ENCODE results near the gene TARS3. TPM values are rescaled to one million over a fixed set of nuclear protein-coding genes. Genes with fewer than 3 reads are reported as not detected.

TARS3 gene
- total RNA-seq, 1 experiment from 2014 or later = 12.4 TPM

- no peaks in the 10 kb centered on the region for H3K9me3 ChIP-seq (ENCODE audit: control insufficient read depth, insufficient read depth, low read depth, low read length)
- ChIA-PET POLR2A (interaction anchor here (0.7 kb wide), 1 partner anchor 16 kb away, joined by 3 read pairs; no protein-coding TSS in a partner anchor), CTCF (interaction anchor here (0.6 to 0.7 kb wide), 3 partner anchors 15 to 1037 kb away, joined by 3 to 8 read pairs (median 4); partner anchors contain the start of genes ASB7 and LINS1)
- no TSS peak for BruUV-seq (replicated peaks)
- H3K4me3 ChIP-seq (ENCODE audit: low read depth in 2 of 2, low read length in 2 of 2) = no peak overlapping the region
- H3K36me3 ChIP-seq (ENCODE audit: control insufficient read depth, insufficient read depth, low read length) = peaks cover 15% of the 10 kb centered on the region
- TF ChIP-seq POLR2AphosphoS5 (IDR thresholded peaks at IDR 0.05; ENCODE audit: low read depth, low read length) (no peak), SIN3A (IDR thresholded peaks at IDR 0.05; ENCODE audit: borderline replicate concordance, insufficient read depth, low read depth, low read length) (no peak)
- in situ Hi-C loops (cut with HindIII; ENCODE audit: low pct_unique_long_range_greater_than_20kb, low sequenced_read_pairs) = no loop called here
- H3K4me1 ChIP-seq (ENCODE audit: control insufficient read depth, insufficient read depth, low read length) = no peaks in the 10 kb centered on the region; the same call in 1 of the 2 replicates
- no peak for ATAC-seq
- no peak overlapping the region for H3K27ac ChIP-seq (ENCODE audit: low read length)
- intact Hi-C loops (cut with micrococcal nuclease; ENCODE audit: unreplicated experiment) = no loop called here
- no peaks in the 10 kb centered on the region for H3K27me3 ChIP-seq (ENCODE audit: control insufficient read depth, insufficient read depth, low read length)
- no peak for DNase-seq (ENCODE audit: low read depth, low spot score)
Measured at GRCh38 chr15:101639667-101640066, 84.6 kb downstream of the TARS3 start.

GRCh38 chr15:101637919-101638318 is 86.4 kb downstream of the TARS3 start:
- Histone ChIP-seq H3K4me3 (ENCODE audit: low read depth in 2 of 2, low read length in 2 of 2) (no peak overlapping the region), H3K36me3 (ENCODE audit: control insufficient read depth, insufficient read depth, low read length) (peaks cover 10% of the 10 kb centered on the region), H3K27ac (ENCODE audit: low read length) (no peak overlapping the region), H3K4me1 (ENCODE audit: control insufficient read depth, insufficient read depth, low read length) (no peaks in the 10 kb centered on the region; the same call in 1 of the 2 replicates), H3K27me3 (ENCODE audit: control insufficient read depth, insufficient read depth, low read length) (no peaks in the 10 kb centered on the region), H3K9me3 (ENCODE audit: control insufficient read depth, insufficient read depth, low read depth, low read length) (no peaks in the 10 kb centered on the region)
- BruUV-seq (replicated peaks) = no TSS peak
- intact Hi-C loops (cut with micrococcal nuclease; ENCODE audit: unreplicated experiment) = no loop called here
- in situ Hi-C loops (cut with HindIII; ENCODE audit: low pct_unique_long_range_greater_than_20kb, low sequenced_read_pairs) = no loop called here
- no peak for DNase-seq (ENCODE audit: low read depth, low spot score)
- no peak for TF ChIP-seq TCF7L2 (IDR thresholded peaks at IDR 0.05; ENCODE audit: low read depth, low read length)
- no peak for TF ChIP-seq REST (IDR thresholded peaks at IDR 0.05; ENCODE audit: insufficient read depth in 1 of 2, low read depth in 2 of 2, low read length in 1 of 2)
- TF ChIP-seq CTCF (IDR thresholded peaks at IDR 0.05) = no peak
- no peak for TF ChIP-seq POLR2AphosphoS5 (IDR thresholded peaks at IDR 0.05; ENCODE audit: low read depth, low read length)
- no peak for TF ChIP-seq SIN3A (IDR thresholded peaks at IDR 0.05; ENCODE audit: borderline replicate concordance, insufficient read depth, low read depth, low read length)
- ChIA-PET POLR2A (no interaction called here), CTCF (no interaction called here)
- ATAC-seq = no peak

GRCh38 chr15:101637516-101637915 is 86.8 kb downstream of the TARS3 start:
- intact Hi-C loops (cut with micrococcal nuclease; ENCODE audit: unreplicated experiment) (no loop called here), in situ Hi-C loops (cut with HindIII; ENCODE audit: low pct_unique_long_range_greater_than_20kb, low sequenced_read_pairs) (no loop called here)
- CTCF ChIA-PET = no interaction called here
- TF ChIP-seq TCF7L2 (IDR thresholded peaks at IDR 0.05; ENCODE audit: low read depth, low read length) = no peak
- TF ChIP-seq POLR2AphosphoS5 (IDR thresholded peaks at IDR 0.05; ENCODE audit: low read depth, low read length) = no peak
- no peak for TF ChIP-seq REST (IDR thresholded peaks at IDR 0.05; ENCODE audit: insufficient read depth in 1 of 2, low read depth in 2 of 2, low read length in 1 of 2)
- TF ChIP-seq SIN3A (IDR thresholded peaks at IDR 0.05; ENCODE audit: borderline replicate concordance, insufficient read depth, low read depth, low read length) = no peak
- TF ChIP-seq CTCF (IDR thresholded peaks at IDR 0.05) = no peak
- no peak for DNase-seq (ENCODE audit: low read depth, low spot score)
- H3K27me3 ChIP-seq (ENCODE audit: control insufficient read depth, insufficient read depth, low read length) = no peaks in the 10 kb centered on the region
- ATAC-seq = no peak
- H3K4me3 ChIP-seq (ENCODE audit: low read depth in 2 of 2, low read length in 2 of 2) = no peak overlapping the region
- no peaks in the 10 kb centered on the region; the same call in 1 of the 2 replicates for H3K4me1 ChIP-seq (ENCODE audit: control insufficient read depth, insufficient read depth, low read length)
- peaks cover 10% of the 10 kb centered on the region for H3K36me3 ChIP-seq (ENCODE audit: control insufficient read depth, insufficient read depth, low read length)
- H3K27ac ChIP-seq (ENCODE audit: low read length) = no peak overlapping the region
- no TSS peak for BruUV-seq (replicated peaks)
- POLR2A ChIA-PET = no interaction called here
- no peaks in the 10 kb centered on the region for H3K9me3 ChIP-seq (ENCODE audit: control insufficient read depth, insufficient read depth, low read depth, low read length)

Data from Panc1 (cell line).